ENCODE measurements around the gene CD209.

CD209 gene

GRCh38 chr19:7730286-7731217 is 16.8 kb downstream of the CD209 start:
- Histone ChIP-seq H3K36me3 (ENCODE audit: insufficient read depth, low read length) (no peaks in the 10 kb centered on the region), H3K27ac (no peak overlapping the region), H3K9ac (ENCODE audit: insufficient read length) (no peak overlapping the region), H3K4me3 (no peak overlapping the region), H3K9me3 (ENCODE audit: low read depth, low read length) (no peaks in the 10 kb centered on the region)
- TF ChIP-seq FOXP2 (optimal IDR thresholded peaks at IDR 0.05; ENCODE audit: control extremely low read depth, extremely low read length, insufficient read depth) (no peak), EZH2 (IDR thresholded peaks at IDR 0.05) (no peak), POLR2AphosphoS5 (IDR thresholded peaks at IDR 0.05; ENCODE audit: borderline replicate concordance, low read depth, low read length) (no peak)
- DNase-seq (ENCODE audit: low read depth, low spot score): no peak

- no peak overlapping the region for H3K9ac ChIP-seq (ENCODE audit: insufficient read length)
- H3K4me3 ChIP-seq: no peak overlapping the region
- H3K9me3 ChIP-seq (ENCODE audit: low read depth, low read length): no peaks in the 10 kb centered on the region
- no peak for DNase-seq (ENCODE audit: low read depth, low spot score)
- H3K36me3 ChIP-seq (ENCODE audit: insufficient read depth, low read length): no peaks in the 10 kb centered on the region
- TF ChIP-seq EZH2 (IDR thresholded peaks at IDR 0.05): no peak
- no peak for TF ChIP-seq FOXP2 (optimal IDR thresholded peaks at IDR 0.05; ENCODE audit: control extremely low read depth, extremely low read length, insufficient read depth)
- no peak for TF ChIP-seq POLR2AphosphoS5 (IDR thresholded peaks at IDR 0.05; ENCODE audit: borderline replicate concordance, low read depth, low read length)
- no peak overlapping the region for H3K27ac ChIP-seq
These were observed 17.5 kb downstream of the CD209 start for GRCh38 chr19:7729831-7730285.

- TF ChIP-seq POLR2AphosphoS5 (IDR thresholded peaks at IDR 0.05; ENCODE audit: borderline replicate concordance, low read depth, low read length) (no peak), EZH2 (IDR thresholded peaks at IDR 0.05) (no peak), FOXP2 (optimal IDR thresholded peaks at IDR 0.05; ENCODE audit: control extremely low read depth, extremely low read length, insufficient read depth) (no peak)
- no peak for DNase-seq (ENCODE audit: low read depth, low spot score)
- Histone ChIP-seq H3K27ac (no peak overlapping the region), H3K36me3 (ENCODE audit: insufficient read depth, low read length) (no peaks in the 10 kb centered on the region), H3K4me3 (no peak overlapping the region), H3K9me3 (ENCODE audit: low read depth, low read length) (no peaks in the 10 kb centered on the region), H3K9ac (ENCODE audit: insufficient read length) (no peak overlapping the region)
These were observed 18.1 kb downstream of the CD209 start for GRCh38 chr19:7729211-7729610.

GRCh38 chr19:7725791-7726190 is 21.5 kb downstream of the CD209 start:
- H3K4me3 ChIP-seq: no peak overlapping the region
- no peak for TF ChIP-seq EZH2 (IDR thresholded peaks at IDR 0.05)
- TF ChIP-seq POLR2AphosphoS5 (IDR thresholded peaks at IDR 0.05; ENCODE audit: borderline replicate concordance, low read depth, low read length): no peak
- no peak for TF ChIP-seq FOXP2 (optimal IDR thresholded peaks at IDR 0.05; ENCODE audit: control extremely low read depth, extremely low read length, insufficient read depth)

GRCh38 chr19:7722231-7722651 is 25.1 kb downstream of the CD209 start:
- TF ChIP-seq EZH2 (IDR thresholded peaks at IDR 0.05) (no peak), POLR2AphosphoS5 (IDR thresholded peaks at IDR 0.05; ENCODE audit: borderline replicate concordance, low read depth, low read length) (no peak), FOXP2 (optimal IDR thresholded peaks at IDR 0.05; ENCODE audit: control extremely low read depth, extremely low read length, insufficient read depth) (no peak)
- Histone ChIP-seq H3K4me3 (no peak overlapping the region), H3K27ac (no peak overlapping the region), H3K9me3 (ENCODE audit: low read depth, low read length) (no peaks in the 10 kb centered on the region), H3K9ac (ENCODE audit: insufficient read length) (no peak overlapping the region), H3K36me3 (ENCODE audit: insufficient read depth, low read length) (no peaks in the 10 kb centered on the region)
- no peak for DNase-seq (ENCODE audit: low read depth, low spot score)

More at GRCh38 chr19:7725791-7726190, 21.5 kb downstream of the CD209 start:
- DNase-seq (ENCODE audit: low read depth, low spot score): no peak
- Histone ChIP-seq H3K36me3 (ENCODE audit: insufficient read depth, low read length) (no peaks in the 10 kb centered on the region), H3K9ac (ENCODE audit: insufficient read length) (no peak overlapping the region), H3K27ac (no peak overlapping the region), H3K9me3 (ENCODE audit: low read depth, low read length) (no peaks in the 10 kb centered on the region)

- Histone ChIP-seq H3K27ac (no peak overlapping the region), H3K4me3 (no peak overlapping the region), H3K36me3 (ENCODE audit: insufficient read depth, low read length) (no peaks in the 10 kb centered on the region), H3K9me3 (ENCODE audit: low read depth, low read length) (no peaks in the 10 kb centered on the region), H3K9ac (ENCODE audit: insufficient read length) (no peak overlapping the region)
- DNase-seq (ENCODE audit: low read depth, low spot score): no peak
- TF ChIP-seq FOXP2 (optimal IDR thresholded peaks at IDR 0.05; ENCODE audit: control extremely low read depth, extremely low read length, insufficient read depth): no peak
- TF ChIP-seq EZH2 (IDR thresholded peaks at IDR 0.05): no peak
These were observed 27.0 kb downstream of the CD209 start for GRCh38 chr19:7720351-7720750.

GRCh38 chr19:7718668-7719067 is 28.7 kb downstream of the CD209 start:
- no peak overlapping the region for H3K9ac ChIP-seq (ENCODE audit: insufficient read length)
- TF ChIP-seq POLR2AphosphoS5 (IDR thresholded peaks at IDR 0.05; ENCODE audit: borderline replicate concordance, low read depth, low read length): no peak
- TF ChIP-seq EZH2 (IDR thresholded peaks at IDR 0.05): no peak
- TF ChIP-seq FOXP2 (optimal IDR thresholded peaks at IDR 0.05; ENCODE audit: control extremely low read depth, extremely low read length, insufficient read depth): no peak
- no peaks in the 10 kb centered on the region for H3K9me3 ChIP-seq (ENCODE audit: low read depth, low read length)
- H3K36me3 ChIP-seq (ENCODE audit: insufficient read depth, low read length): no peaks in the 10 kb centered on the region
- no peak for DNase-seq (ENCODE audit: low read depth, low spot score)
- H3K27ac ChIP-seq: no peak overlapping the region
- no peak overlapping the region for H3K4me3 ChIP-seq

- H3K9me3 ChIP-seq (ENCODE audit: low read depth, low read length): no peaks in the 10 kb centered on the region
These were observed 30.6 kb downstream of the CD209 start for GRCh38 chr19:7716762-7717161.

More at GRCh38 chr19:7716762-7717161, 30.6 kb downstream of the CD209 start:
- Histone ChIP-seq H3K27ac (no peak overlapping the region), H3K36me3 (ENCODE audit: insufficient read depth, low read length) (no peaks in the 10 kb centered on the region), H3K9ac (ENCODE audit: insufficient read length) (no peak overlapping the region), H3K4me3 (no peak overlapping the region)
- TF ChIP-seq POLR2AphosphoS5 (IDR thresholded peaks at IDR 0.05; ENCODE audit: borderline replicate concordance, low read depth, low read length): no peak
- no peak for TF ChIP-seq FOXP2 (optimal IDR thresholded peaks at IDR 0.05; ENCODE audit: control extremely low read depth, extremely low read length, insufficient read depth)
- TF ChIP-seq EZH2 (IDR thresholded peaks at IDR 0.05): no peak
- DNase-seq (ENCODE audit: low read depth, low spot score): no peak

Measured in SK-N-MC (cell line).